Calu3 (cell line): ENCODE data around the gene SESTD1. TPM values are rescaled to one million over a fixed set of nuclear protein-coding genes. Genes with fewer than 3 reads are reported as not detected.

Experiments used
- BruUV-seq: library from RNA; stranded (reverse); fragments of 400-500 nt; replicated peaks from 2 replicates; lab custom pipeline; 2021; lab: Mats Ljungman, UMichigan
- CTCF ChIA-PET: fragments of 300-600 bp; sonication (Branson Sonifier 250); formaldehyde crosslinking; loops from one replicate; lab custom pipeline; 2022; ENCODE audit warnings: antibody characterized with exemption; lab: Charles Lee
- DNase-seq: peaks from one replicate; pipeline ENCODE4 v3.0.0; 2022
- H3K27ac Mint-ChIP-seq: one replicate; pipeline ENCODE4 v1.8.0; 2022; ENCODE audit warnings: mixed read lengths; ENCODE audit not compliant: unreplicated experiment
- H3K27me3 Mint-ChIP-seq: one replicate; pipeline ENCODE4 v1.8.0; 2022; ENCODE audit warnings: mixed read lengths; ENCODE audit not compliant: unreplicated experiment
- H3K36me3 Mint-ChIP-seq: one replicate; pipeline ENCODE4 v1.8.0; 2022; ENCODE audit warnings: mild to moderate bottlenecking, moderate library complexity, mixed read lengths; ENCODE audit not compliant: insufficient read depth, unreplicated experiment
- H3K4me1 Mint-ChIP-seq: one replicate; pipeline ENCODE4 v1.8.0; 2022; ENCODE audit warnings: mild to moderate bottlenecking, low read depth, mixed read lengths; ENCODE audit not compliant: unreplicated experiment
- H3K4me3 Mint-ChIP-seq: one replicate; pipeline ENCODE4 v1.8.0; 2022; ENCODE audit warnings: mild to moderate bottlenecking, low read depth, moderate library complexity, mixed read lengths; ENCODE audit not compliant: unreplicated experiment
- H3K9me3 Mint-ChIP-seq: one replicate; pipeline ENCODE4 v1.8.0; 2022; ENCODE audit warnings: low read depth, mixed read lengths; ENCODE audit not compliant: unreplicated experiment
- intact Hi-C: fragments of 100-400 bp; cut with micrococcal nuclease; formaldehyde crosslinking; loops from one replicate; pipeline ENCODE4 v1.10.0; 2022; ENCODE audit not compliant: unreplicated experiment
- total RNA-seq: library from RNA; stranded (reverse); gene quantifications from 2 replicates; pipeline ENCODE4 v1.2.3, GENCODE V29; 2022
- TF ChIP-seq, protein P1 (sequence below): fragments of 200-600 bp; IDR thresholded peaks from one replicate; pipeline ENCODE4 v1.8.0; 2022; ENCODE audit warnings: antibody characterized with exemption; ENCODE audit not compliant: unreplicated experiment

SESTD1 gene
- total RNA-seq, 1 experiment from 2014 or later, result 145 TPM

DNA sequence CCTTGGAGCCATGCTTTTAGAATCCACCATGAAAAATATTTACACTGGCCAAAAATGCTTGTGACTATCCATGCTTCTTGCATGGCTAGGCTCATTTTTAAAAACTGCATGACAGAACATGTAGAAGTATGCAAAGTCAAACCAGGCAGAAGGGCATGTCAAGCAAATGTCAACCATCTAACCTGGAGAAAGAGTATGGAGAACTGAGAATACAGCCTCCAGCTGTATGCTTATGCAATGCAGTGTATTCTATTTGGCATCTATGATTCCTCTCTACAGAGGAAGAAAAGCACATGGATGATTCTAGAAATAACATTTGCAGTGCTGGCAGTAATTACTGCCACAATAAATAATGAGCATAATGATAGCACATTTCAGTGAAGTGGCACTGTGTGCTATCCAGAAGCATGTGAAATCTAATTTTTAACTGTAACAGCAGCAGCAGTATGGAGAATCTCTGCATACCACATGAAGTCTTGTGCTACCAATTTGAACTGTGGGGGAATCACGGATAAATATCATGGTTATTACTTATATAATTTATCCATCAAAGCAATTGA is 127.4 kb downstream of the SESTD1 start:
- Mint-ChIP-seq H3K27ac (no peak overlapping the region), H3K27me3 (no peaks in the 10 kb centered on the region), H3K9me3 (no peaks in the 10 kb centered on the region), H3K4me3 (no peak overlapping the region), H3K36me3 (peaks cover 4% of the 10 kb centered on the region), H3K4me1 (no peaks in the 10 kb centered on the region)
- intact Hi-C loops, result no loop called here
- BruUV-seq, result no TSS peak
- TF ChIP-seq, protein P1, sequence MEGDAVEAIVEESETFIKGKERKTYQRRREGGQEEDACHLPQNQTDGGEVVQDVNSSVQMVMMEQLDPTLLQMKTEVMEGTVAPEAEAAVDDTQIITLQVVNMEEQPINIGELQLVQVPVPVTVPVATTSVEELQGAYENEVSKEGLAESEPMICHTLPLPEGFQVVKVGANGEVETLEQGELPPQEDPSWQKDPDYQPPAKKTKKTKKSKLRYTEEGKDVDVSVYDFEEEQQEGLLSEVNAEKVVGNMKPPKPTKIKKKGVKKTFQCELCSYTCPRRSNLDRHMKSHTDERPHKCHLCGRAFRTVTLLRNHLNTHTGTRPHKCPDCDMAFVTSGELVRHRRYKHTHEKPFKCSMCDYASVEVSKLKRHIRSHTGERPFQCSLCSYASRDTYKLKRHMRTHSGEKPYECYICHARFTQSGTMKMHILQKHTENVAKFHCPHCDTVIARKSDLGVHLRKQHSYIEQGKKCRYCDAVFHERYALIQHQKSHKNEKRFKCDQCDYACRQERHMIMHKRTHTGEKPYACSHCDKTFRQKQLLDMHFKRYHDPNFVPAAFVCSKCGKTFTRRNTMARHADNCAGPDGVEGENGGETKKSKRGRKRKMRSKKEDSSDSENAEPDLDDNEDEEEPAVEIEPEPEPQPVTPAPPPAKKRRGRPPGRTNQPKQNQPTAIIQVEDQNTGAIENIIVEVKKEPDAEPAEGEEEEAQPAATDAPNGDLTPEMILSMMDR, result no peak
- CTCF ChIA-PET, result no interaction called here
- no peak for DNase-seq

DNA sequence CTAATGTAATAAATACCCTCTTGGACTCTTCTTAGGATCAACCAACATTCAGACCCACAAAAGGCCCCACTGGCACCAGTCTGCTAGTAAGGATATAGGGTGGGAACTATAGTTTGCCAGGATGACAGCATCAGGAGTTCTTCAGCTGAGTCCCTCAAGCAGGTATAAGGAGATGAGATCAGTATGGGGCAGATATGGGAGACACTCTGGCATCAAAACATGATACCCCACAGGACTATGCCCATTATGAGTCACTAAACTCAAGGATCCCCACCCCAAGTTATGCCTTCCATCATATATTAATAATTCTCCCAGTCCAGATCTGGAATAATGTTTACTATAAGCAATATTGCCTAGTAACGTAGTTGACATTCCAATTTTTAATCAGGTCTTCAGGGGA is 131.6 kb downstream of the SESTD1 start:
- TF ChIP-seq, protein P1, result no peak
- Mint-ChIP-seq H3K27ac (no peak overlapping the region), H3K4me3 (no peak overlapping the region), H3K9me3 (no peaks in the 10 kb centered on the region), H3K4me1 (no peaks in the 10 kb centered on the region), H3K27me3 (no peaks in the 10 kb centered on the region), H3K36me3 (peaks cover 9% of the 10 kb centered on the region)
- intact Hi-C loops, result no loop called here
- CTCF ChIA-PET, result no interaction called here
- BruUV-seq, result no TSS peak
- no peak for DNase-seq

DNA sequence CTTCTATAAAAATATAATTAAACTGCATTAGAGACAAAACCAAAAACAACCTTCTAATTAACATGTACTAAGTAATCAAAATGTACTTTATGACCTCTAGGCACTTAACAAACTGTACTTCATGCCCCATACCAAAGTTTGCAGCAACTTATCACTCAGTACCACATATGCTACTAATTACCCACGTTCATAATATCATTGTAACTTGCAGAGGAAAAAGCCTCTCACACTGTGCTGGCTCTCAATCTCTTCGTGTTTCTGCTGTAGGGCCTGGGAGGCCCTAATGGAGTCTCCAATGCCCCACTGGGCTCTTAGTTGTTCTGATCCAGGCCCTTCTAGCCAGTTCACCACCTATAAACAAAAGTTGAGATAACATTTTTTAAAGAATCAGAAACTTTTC is 132.6 kb downstream of the SESTD1 start:
- no peak for DNase-seq
- Mint-ChIP-seq H3K9me3 (no peaks in the 10 kb centered on the region), H3K36me3 (peaks cover 9% of the 10 kb centered on the region), H3K4me3 (no peak overlapping the region), H3K4me1 (no peaks in the 10 kb centered on the region), H3K27ac (no peak overlapping the region), H3K27me3 (no peaks in the 10 kb centered on the region)
- CTCF ChIA-PET, result no interaction called here
- TF ChIP-seq, protein P1, result no peak
- BruUV-seq, result no TSS peak
- intact Hi-C loops, result no loop called here

DNA sequence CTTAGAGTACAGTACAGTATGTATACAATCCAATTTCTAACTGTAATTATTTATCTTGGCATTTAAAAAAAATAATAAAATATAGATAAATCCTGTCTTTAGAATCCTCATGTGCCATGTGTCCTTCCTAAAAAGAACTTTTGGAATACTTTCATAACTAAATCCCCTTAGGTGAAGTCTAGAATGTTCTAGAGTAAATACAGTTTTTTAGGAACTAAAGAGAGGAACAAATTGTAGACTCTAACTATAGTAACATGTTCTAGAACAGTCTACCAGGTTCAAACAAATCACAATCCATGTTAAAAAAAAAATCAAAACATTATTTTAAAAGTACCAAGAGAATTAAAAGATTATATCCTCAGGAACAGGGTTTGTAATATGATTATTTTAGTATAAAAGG is 134.1 kb downstream of the SESTD1 start:
- H3K27ac Mint-ChIP-seq, result no peak overlapping the region
- no peaks in the 10 kb centered on the region for H3K9me3 Mint-ChIP-seq
- BruUV-seq, result no TSS peak
- H3K4me3 Mint-ChIP-seq, result no peak overlapping the region
- H3K36me3 Mint-ChIP-seq, result peaks cover 9% of the 10 kb centered on the region
- no peaks in the 10 kb centered on the region for H3K4me1 Mint-ChIP-seq
- no peak for DNase-seq
- no peaks in the 10 kb centered on the region for H3K27me3 Mint-ChIP-seq
- CTCF ChIA-PET, result no interaction called here
- intact Hi-C loops, result no loop called here
- TF ChIP-seq, protein P1, result no peak
